NCI-H2196 (cell line): ENCODE data around the gene SMOC2.
A peak's percentile ranks its signal among the peaks of the same experiment; 100 is the strongest.
"Not testable (repeated sequence)": the region's sequence is repeated elsewhere in the genome, so short reads cannot be mapped to it uniquely, and the experiment has no call there.

Source experiments
- DNase-seq: peaks from one replicate; lab custom pipeline; 2025; ENCODE audit not compliant: unreplicated experiment; lab: John Stamatoyannopoulos, UW

SMOC2 gene

GRCh38 chr6:168699631-168700295 is 258.8 kb downstream of the SMOC2 start:
- no peak for DNase-seq

DNA sequence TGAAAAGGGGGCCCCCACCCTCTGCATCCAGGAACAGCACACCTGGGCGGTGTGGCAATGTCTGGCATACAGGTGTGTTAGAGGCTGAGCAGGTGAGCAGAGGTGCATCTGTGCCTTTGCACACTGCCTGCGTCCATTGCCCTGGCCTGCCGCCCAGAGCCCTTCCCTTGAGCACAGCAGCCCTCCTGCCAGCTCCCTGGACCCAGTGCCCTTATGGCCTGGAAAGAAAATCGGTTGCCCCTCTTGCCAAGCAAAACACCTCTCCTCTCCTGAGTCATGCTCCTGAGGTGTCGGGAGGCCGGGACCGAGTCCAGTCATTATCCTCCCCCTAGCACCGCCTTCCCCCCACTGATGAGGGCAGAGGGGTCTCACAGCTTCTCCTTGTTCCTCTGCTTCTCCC is 259.9 kb downstream of the SMOC2 start:
- DNase-seq, result peak; percentile 6

DNA sequence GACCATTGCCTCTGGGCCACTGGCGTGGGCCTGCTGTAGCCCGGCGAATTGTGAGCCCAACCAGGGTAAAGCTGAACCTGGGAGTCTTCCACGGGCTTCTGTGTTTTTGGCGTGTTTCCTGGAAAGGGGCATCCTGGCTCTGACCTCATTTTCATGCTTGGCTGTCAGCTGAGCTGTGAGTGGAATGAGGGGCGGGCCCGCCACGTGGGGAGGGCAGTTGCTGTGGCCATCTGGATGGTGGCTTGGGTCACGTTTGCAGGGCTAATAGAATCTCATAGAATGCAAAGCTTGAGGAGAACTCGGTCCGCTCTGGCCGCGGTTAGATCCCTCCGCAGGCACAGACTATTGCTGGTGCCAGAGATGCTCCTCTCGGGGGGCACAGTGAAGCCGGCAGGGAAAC is 263.0 kb downstream of the SMOC2 start:
- DNase-seq, result no peak

GRCh38 chr6:168704678-168705077 is 263.7 kb downstream of the SMOC2 start:
- no peak for DNase-seq

GRCh38 chr6:168705271-168705670 is 264.3 kb downstream of the SMOC2 start:
- not testable (repeated sequence) for DNase-seq

GRCh38 chr6:168706471-168707177 is 265.6 kb downstream of the SMOC2 start:
- no peak for DNase-seq

GRCh38 chr6:168708526-168708925 is 267.5 kb downstream of the SMOC2 start:
- DNase-seq, result no peak

DNA sequence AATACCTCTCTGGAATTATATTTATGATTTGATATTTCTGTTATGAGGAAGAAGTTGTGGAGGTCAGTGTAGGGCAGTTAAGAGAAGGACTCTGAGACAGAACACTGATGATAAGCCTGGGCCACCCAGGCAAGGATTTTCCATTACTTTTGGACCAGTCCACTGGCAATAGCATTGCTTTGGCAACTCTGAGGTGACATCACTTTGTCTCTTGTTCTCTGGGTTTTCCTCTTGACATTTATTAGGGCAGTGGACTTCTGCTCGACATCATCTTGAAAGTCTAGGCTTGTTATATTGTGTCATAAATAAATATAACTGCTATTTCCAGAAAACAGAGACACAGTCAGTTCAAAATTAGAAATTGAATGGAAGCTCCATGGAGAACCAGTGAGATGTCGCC is 268.0 kb downstream of the SMOC2 start:
- no peak for DNase-seq

DNA sequence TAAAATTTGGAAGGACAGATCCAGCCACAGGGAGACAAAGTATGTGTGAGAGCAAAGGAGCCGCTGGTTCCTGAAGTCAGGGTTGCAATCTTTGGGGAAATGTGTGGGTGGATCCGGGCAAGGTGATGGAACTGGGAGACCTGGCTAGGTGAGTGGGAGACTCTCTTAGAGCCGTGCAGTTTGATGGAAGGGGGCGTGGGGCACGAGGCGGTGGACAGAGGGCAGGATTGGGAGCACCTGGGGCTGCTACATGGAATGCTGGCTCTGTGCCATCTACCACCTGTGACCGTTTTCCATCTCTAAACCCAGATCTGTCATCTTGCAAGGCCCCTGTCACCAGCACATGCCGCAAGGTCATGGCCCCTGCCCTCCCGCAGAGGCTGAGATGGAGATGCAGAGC is 268.4 kb downstream of the SMOC2 start:
- DNase-seq, result no peak

DNA sequence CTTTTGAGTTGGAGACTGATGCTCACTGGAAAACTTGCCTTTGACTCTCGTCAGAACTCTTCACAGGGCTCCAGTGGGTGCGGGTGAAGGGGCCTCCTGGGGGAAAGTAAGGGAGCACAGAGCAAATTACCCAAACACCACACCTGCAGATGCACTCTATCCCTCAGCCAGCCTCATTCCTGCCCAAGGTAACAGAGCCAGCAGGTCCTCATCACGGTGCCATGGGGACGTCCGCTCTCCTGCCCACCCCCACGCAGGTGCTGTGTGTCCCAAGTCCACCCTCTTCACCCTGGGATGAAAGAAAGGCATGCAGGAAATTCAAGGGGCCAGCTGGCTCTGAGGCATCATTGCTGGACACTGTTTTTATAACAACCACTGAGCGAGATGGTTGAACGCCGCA is 269.0 kb downstream of the SMOC2 start:
- DNase-seq, result no peak

- DNase-seq, result no peak
These were observed 270.2 kb downstream of the SMOC2 start for GRCh38 chr6:168711049-168711640.

DNA sequence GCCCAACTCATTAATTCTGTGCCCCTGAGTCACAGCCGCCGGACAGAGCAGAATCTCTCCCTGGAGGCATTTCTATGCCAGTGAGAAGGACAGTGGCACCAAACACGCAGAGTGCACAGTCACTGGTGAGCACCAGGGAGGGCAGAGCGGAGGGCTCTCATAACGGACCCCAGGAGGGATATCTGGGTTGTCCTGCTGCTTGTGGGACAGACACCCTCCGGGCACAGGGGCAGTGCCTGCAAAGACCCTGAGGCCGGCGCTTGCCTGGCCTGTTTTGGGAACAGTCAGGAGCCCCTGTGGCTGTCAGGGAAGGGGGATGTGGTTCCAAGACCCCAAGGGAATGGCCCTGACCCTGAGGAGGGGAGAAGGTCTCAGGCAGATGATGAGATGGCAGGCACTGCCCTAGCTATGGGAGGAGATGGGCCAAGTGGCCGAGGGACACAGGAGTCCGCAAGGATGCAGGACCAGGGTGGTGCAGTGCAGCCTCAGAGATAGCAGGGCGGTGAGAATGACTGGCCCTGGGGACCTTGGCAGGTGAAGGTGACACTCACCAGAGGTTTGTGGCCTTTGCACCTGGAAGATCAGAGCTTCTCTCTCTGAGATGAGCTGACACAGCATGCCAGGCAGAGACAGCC is 270.8 kb downstream of the SMOC2 start:
- no peak for DNase-seq

DNA sequence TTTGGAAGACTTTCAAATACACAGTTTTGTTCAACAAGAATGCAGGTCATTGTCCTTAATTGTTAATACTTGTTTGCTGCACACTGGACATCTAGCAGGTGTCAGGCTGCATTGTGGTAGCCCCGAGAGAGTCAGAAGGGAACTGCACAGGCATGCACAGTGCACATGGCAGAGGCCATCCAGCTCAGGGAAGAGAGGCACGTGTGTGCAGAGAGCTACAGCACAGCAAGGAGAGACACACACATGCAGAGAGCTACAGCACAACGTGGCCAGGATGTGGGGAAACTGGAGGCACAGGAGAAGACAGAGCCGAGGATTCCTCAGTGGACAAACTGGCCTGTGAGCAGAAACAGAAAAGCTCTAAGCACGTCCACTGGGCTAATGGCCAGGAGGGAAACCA is 272.0 kb downstream of the SMOC2 start:
- DNase-seq, result no peak

DNA sequence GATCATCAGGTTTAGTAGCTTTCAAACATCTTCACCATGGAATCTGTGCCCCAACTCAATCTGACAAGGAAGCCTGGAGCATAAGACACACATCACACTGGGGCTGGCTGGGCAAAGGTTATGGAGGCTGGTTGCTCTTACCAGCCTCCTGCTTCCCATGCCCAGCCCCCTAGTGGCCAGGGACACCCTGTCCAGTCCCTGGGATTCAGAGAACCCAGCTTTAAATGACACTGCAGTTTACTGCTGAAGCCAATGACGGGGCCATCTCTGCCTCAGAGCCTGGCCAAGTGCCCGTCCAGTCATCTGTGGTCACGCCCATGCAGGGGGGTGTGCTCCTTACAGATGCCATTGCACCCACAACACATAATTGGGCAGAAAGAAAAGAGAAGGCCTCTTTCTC is 272.9 kb downstream of the SMOC2 start:
- no peak for DNase-seq

DNA sequence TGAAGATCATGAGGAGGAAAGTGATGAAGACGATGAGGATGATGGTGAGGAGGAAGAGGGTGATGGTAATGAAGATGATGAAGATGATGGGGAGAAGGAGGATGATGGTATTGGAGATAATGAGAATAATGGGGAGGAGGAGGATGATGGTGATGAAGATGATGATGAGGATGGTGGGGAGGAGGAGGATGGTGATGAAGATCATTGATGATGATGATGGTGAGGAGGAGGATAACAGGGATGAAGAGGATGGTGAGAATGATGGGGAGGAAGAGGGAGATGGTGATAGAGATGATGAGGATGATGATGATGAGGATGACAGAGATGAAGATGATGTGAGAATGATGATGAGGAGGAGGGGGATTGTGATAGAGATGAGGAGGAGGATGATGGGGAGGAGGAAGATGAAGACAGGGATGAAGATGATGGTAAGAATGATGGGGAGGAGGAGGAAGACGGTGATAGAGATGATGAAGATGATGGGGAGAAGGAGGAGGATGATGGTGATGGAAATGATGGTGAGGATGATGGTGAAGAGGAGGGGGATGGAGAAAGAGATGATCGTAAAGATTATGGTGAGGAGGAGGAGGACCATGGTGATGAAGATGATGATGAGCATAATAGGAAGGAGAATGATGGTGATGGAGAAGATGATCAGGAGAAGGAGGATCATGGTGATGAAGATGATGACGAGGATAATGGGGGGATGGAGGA is 273.7 kb downstream of the SMOC2 start:
- no peak for DNase-seq

GRCh38 chr6:168715643-168716481 is 274.9 kb downstream of the SMOC2 start:
- DNase-seq, result no peak

DNA sequence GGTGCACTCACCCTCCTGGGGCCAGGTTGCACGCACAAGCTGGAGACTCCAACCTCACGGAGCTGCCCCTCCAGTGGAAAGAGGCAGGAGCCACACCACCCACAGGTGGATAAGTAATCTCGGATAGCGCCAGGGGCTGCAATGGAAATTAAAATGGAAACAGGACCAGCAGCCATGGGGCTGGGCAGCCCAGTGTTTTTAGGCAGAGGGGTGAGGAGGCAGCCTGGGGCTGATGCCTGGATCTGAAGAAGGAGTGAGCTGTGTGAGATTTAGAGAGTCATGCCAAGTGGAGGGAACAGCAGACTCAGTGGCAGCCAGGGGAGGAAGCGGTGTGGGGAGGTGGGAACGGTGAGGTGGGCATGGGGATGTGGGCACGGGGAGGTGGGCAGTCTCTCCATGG is 275.6 kb downstream of the SMOC2 start:
- no peak for DNase-seq

GRCh38 chr6:168717491-168717890 is 276.5 kb downstream of the SMOC2 start:
- no peak for DNase-seq
